Endothelial cell of umbilical vein (primary cell): Measurements from ENCODE around the gene ACOX1. TPM values are rescaled to one million over a fixed set of nuclear protein-coding genes. Genes with fewer than 3 reads are reported as not detected.

ENCODE experiments used
- BruUV-seq: library from RNA; stranded (reverse); fragments of 400-500 nt; replicated peaks from 2 replicates; lab custom pipeline; 2021; lab: Mats Ljungman, UMichigan
- CTCF ChIA-PET: fragments of 300-600, 350-600 bp; sonication (Branson Sonifier 250); formaldehyde crosslinking; loops from one replicate; lab custom pipeline; 2021; ENCODE audit warnings: antibody characterized with exemption, inconsistent platforms; lab: Charles Lee
- POLR2A ChIA-PET: fragments of 300-600, 350-600 bp; sonication (Branson Sonifier 250); formaldehyde crosslinking; loops from one replicate; lab custom pipeline; 2021; ENCODE audit warnings: antibody characterized with exemption, inconsistent platforms; lab: Charles Lee
- DNase-seq: peaks from one replicate; pipeline ENCODE4 v3.0.0-alpha.2; 2011; ENCODE audit warnings: low read depth, low spot score
- FAIRE-seq: peaks from 2 replicates; lab custom pipeline; 2011; peaks lifted over from hg19 to GRCh38; lab: Jason Lieb, UNC
- H2AFZ ChIP-seq: 2 replicates; pipeline ENCODE4 v1.6.0; 2012; ENCODE audit warnings: low read depth, low read length, control low read depth, inconsistent platforms
- H3K27ac ChIP-seq: 2 replicates; pipeline ENCODE4 v1.5.1; 2011; ENCODE audit warnings: low read depth, mild to moderate bottlenecking, control low read depth, low read length, moderate library complexity; ENCODE audit not compliant: insufficient read depth
- H3K27me3 ChIP-seq, 2 experiments: 2 replicates each; pipeline versions ENCODE4 v1.6.0 to v1.6.1; 2011; ENCODE audit warnings: low read length in 2 of 2, mixed read lengths in 1 of 2; ENCODE audit not compliant: control insufficient read depth in 2 of 2, insufficient read depth in 2 of 2
- H3K36me3 ChIP-seq, 2 experiments: 2 replicates in 1 of 2; 3 replicates in 1 of 2; pipeline ENCODE4 v1.5.1; 2011; ENCODE audit warnings: low read length in 2 of 2, mild to moderate bottlenecking in 1 of 2, moderate library complexity in 1 of 2; ENCODE audit not compliant: control insufficient read depth in 2 of 2, insufficient read depth in 2 of 2; ENCODE audit errors: extremely low read depth in 1 of 2
- H3K4me1 ChIP-seq: 3 replicates; pipeline ENCODE4 v1.5.1; 2011; ENCODE audit warnings: mild to moderate bottlenecking, low read length; ENCODE audit not compliant: control insufficient read depth, insufficient read depth; ENCODE audit errors: extremely low read depth
- H3K4me2 ChIP-seq: 2 replicates; pipeline ENCODE4 v1.6.1; 2011; ENCODE audit warnings: low read length, control low read depth, mixed read lengths; ENCODE audit not compliant: insufficient read depth
- H3K4me3 ChIP-seq, 3 experiments: fragments of 200-600 bp in 1 of 3; sonication (generic), shearing (Covaris generic) in 1 of 3; replicated peaks in 1 of 3; 2 replicates each; pipeline ENCODE4 v1.5.1; 2011 to 2016; ENCODE audit warnings: control low read depth in 3 of 3, low read length in 3 of 3, mild to moderate bottlenecking in 2 of 3, inconsistent platforms in 1 of 3, low read depth in 1 of 3, moderate library complexity in 1 of 3; ENCODE audit not compliant: insufficient read depth in 1 of 3
- H3K79me2 ChIP-seq: 2 replicates; pipeline ENCODE4 v1.6.0; 2012; ENCODE audit warnings: low read length, inconsistent platforms; ENCODE audit not compliant: control insufficient read depth, insufficient read depth
- H3K9ac ChIP-seq: replicated peaks from 2 replicates; pipeline ENCODE3; 2011; ENCODE audit warnings: low read length, control low read depth; ENCODE audit not compliant: insufficient read depth; ENCODE audit errors: extremely low read depth
- H3K9me1 ChIP-seq: replicated peaks from 3 replicates; pipeline ENCODE4 v1.6.0; 2011; ENCODE audit warnings: mild to moderate bottlenecking, low read length; ENCODE audit not compliant: control insufficient read depth, insufficient read depth; ENCODE audit errors: extremely low read depth
- H3K9me3 ChIP-seq: replicated peaks from 2 replicates; pipeline ENCODE4 v1.5.1; 2012; ENCODE audit warnings: low read length, inconsistent platforms; ENCODE audit not compliant: control insufficient read depth, insufficient read depth
- H4K20me1 ChIP-seq: replicated peaks from 2 replicates; pipeline ENCODE3; 2011; ENCODE audit warnings: mild to moderate bottlenecking, low read length; ENCODE audit not compliant: control insufficient read depth, insufficient read depth; ENCODE audit errors: extremely low read depth
- CTCF ChIP-seq, 2 donors: IDR thresholded peaks; 1 replicate in 1 of 2; 2 replicates in 1 of 2; pipeline ENCODE4 v1.5.1; 2011; ENCODE audit warnings: low read length in 2 of 2, mild to moderate bottlenecking in 2 of 2, moderate library complexity in 2 of 2, control low read depth in 1 of 2, inconsistent platforms in 1 of 2, low read depth in 1 of 2; ENCODE audit not compliant: insufficient read depth in 1 of 2; ENCODE audit errors: extremely low read depth in 1 of 2
- MAX ChIP-seq: IDR thresholded peaks from 2 replicates; pipeline ENCODE4 v1.6.1; 2011; ENCODE audit not compliant: insufficient read depth, insufficient read length
- MYC ChIP-seq: IDR thresholded peaks from one replicate; pipeline ENCODE4 v1.6.1; 2011; ENCODE audit warnings: mild to moderate bottlenecking, low read depth, low read length
- POLR2A ChIP-seq: IDR thresholded peaks from 2 replicates; pipeline ENCODE4 v1.6.1; 2012; ENCODE audit warnings: low read depth, mild to moderate bottlenecking, control low read depth, low read length
- POLR2AphosphoS5 ChIP-seq: IDR thresholded peaks from 2 replicates; pipeline ENCODE4 v1.6.1; 2012; ENCODE audit warnings: low read depth, mild to moderate bottlenecking, control low read depth, low read length, moderate library complexity; ENCODE audit not compliant: insufficient read depth
- dilution Hi-C: fragments of 300-500 bp; cut with MboI; formaldehyde crosslinking; loops from one replicate; pipeline ENCODE4 v1.15.0; 2019; ENCODE audit warnings: low sequenced_read_pairs; ENCODE audit not compliant: extremely low pct_ligation_motif_present
- intact Hi-C: fragments of 100-400 bp; cut with micrococcal nuclease; formaldehyde crosslinking; loops from one replicate; pipeline ENCODE4 v1.10.0; 2022
- polyA plus RNA-seq, 4 experiments: library from polyadenylated mRNA; depleted of rRNA in 3 of 4; stranded (reverse) in 3 of 4; unstranded in 1 of 4; fragments of >200 nt; gene quantifications; 2 replicates each; pipeline versions ENCODE4 v1.2.1 to v1.2.3, GENCODE V29; 2011 to 2012; ENCODE audit warnings: missing spikeins in 1 of 4
- total RNA-seq: library from RNA; stranded (reverse); gene quantifications from 2 replicates; pipeline ENCODE4 v1.2.3, GENCODE V29; 2021

The ACOX1 gene
- total and polyA plus RNA-seq, 2 donors (not counting 3 experiments of a cell fraction or from before 2014, with no cell fraction given): 17.9 to 45.1 TPM

GRCh38 chr17:75940727-75941441 is 38.1 kb downstream of the ACOX1 start, which contains the start of gene FBF1:
Gene FBF1 (minus strand): TSS chr17:75941042. CDS start chr17:75938149, 2,893 bp downstream.
- Histone ChIP-seq H3K27ac (peak within 1 kb of the TSS; percentile 23), H3K4me2 (peak within 1 kb of the TSS; percentile 75), H3K79me2 (no peaks in the 10 kb centered on the region), H3K9me1 (no peaks in the 10 kb centered on the region), H2AFZ (peak within 1 kb of the TSS; percentile 43), H3K4me3 (peak within 1 kb of the TSS; percentile 40 to 82 (median 79)), H3K9me3 (no peaks in the 10 kb centered on the region), H4K20me1 (no peaks in the 10 kb centered on the region), H3K36me3 (peaks cover under 1 to 3% of the 10 kb centered on the region in 2 experiments), H3K9ac (peak within 1 kb of the TSS; percentile 85), H3K4me1 (peaks cover 6% of the 10 kb centered on the region), H3K27me3 (no peaks in the 10 kb centered on the region)
- ChIA-PET POLR2A (interaction anchor here (0.8 to 1.3 kb wide), 3 partner anchors 36 to 85 kb away, joined by 3 to 4 read pairs (median 3); partner anchors contain the start of genes ACOX1, MRPL38, TEN1 and WBP2), CTCF (interaction anchor here (0.8 to 1.1 kb wide), 6 partner anchors 14 to 157 kb away, joined by 3 to 10 read pairs (median 4); partner anchors contain the start of genes ACOX1, MRPL38 and TEN1)
- intact Hi-C loops: loop anchor here (1.0 to 2.0 kb wide), 5 partner anchors 30 to 358 kb away; partner anchors contain the start of genes ACOX1 and TEN1
- dilution Hi-C loops: no loop called here
- DNase-seq (peak; percentile 96), FAIRE-seq (peak; percentile 95)
- TF ChIP-seq CTCF (IDR thresholded peaks at IDR 0.05; ENCODE audit: extremely low read depth in 1 of 2, insufficient read depth in 1 of 2, low read depth in 1 of 2, low read length in 2 of 2) (peak in 1 of 2 donors; percentile 4), MYC (no peak), POLR2AphosphoS5 (peak; percentile 95), POLR2A (peak; percentile 90), MAX (peak; percentile 93)
- BruUV-seq: no TSS peak
